GM19193 (cell line): ENCODE measurements around the gene FBLIM1.

ENCODE experiments used
- POLR2A ChIP-seq: IDR thresholded peaks from 4 replicates; pipeline ENCODE4 v1.6.1; 2011; ENCODE audit not compliant: insufficient read depth, insufficient read length; ENCODE audit errors: extremely low read depth

Gene FBLIM1

DNA sequence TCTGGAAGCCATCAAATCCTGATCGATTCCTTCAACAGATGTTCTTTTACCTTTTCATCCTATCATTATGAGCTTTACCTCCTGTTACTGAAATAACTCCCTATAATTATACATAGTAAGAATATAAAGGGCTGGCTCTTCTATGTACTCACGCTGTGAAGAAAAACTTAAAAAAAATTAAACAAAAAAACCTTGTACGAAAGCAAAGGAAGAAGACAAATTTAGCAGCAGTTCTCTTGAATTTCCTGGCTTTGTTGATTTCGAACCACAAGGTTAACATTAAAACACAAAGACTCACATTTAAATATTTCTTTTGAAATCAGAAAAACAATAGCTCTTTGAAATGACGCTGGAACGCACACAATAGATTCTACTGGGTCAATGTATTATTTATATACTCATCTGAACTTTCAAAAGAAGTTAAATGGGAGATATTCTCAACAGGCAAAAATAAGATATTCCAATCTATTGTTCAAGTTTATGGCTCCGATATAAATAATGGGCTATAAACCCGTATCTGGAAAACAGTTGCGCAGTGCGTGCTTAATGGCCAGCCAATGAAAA, 75.3 kb downstream of the FBLIM1 start:
- TF ChIP-seq POLR2A, result no peak

DNA sequence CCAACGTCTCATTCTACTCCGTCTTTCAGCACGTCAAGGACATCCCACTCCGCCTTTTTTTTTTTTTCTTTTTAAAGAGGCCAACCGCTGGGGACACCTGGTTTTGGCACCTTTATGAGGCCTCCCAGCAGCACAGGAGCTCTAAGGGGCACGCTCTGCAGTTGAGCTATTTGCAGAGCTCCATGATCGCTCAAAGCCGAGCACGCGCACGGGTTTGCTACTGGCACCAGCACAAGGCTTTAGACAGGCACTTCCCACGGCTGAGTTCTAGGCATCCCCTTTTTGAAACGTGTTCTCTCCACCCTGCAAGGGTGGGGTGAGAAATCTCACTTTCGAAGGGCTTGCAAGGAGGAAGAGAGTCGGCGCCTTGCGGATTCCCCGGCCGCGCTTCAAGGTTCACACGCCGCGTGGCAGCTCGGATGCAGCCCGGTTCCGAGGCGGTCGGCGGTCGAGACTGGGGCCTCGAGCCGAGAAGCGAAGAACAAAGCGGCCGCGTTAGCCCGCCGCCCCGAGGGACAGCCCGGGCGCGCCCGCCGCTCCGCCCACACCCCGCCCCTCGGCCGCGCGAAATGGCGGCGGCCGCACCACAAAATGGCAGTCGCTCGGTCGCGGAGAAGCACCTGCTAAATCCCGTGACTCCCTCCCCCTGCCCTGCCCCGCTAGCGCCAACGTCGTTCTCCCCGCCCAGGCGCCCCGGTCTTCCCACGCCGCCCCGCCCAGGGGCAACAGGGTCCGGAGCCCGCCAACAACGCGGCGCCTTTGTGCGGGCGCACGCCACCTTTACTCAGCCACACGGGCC, 76.0 kb downstream of the FBLIM1 start:
- TF ChIP-seq POLR2A, result peak; percentile 83

DNA sequence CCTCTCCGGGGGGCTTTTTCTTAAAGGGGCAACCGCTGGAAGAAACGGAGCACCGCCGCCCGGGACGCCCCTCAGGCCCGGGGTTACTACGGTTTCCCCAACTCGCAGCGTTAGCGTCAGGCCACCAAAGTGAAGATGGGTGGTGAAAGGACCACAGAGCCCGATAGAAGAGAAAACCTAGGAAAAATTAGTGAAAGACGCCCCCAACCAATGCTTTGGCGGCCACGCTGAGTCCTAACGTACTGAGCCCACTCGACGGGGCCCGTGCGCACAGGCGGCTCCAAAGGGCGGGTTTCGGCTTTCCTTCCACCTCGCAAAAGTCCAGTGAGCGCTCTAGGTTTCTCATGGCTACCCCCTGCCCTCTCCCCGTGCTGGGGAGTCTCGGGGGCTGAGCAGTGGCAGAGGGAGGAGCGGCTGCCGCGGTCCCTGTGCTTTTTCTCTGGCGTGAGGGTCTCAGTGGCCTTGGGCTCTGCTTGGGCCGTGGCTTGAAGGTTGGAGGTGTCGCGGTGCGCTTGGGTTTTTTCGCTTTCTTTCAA, 76.7 kb downstream of the FBLIM1 start:
- no peak for TF ChIP-seq POLR2A

DNA sequence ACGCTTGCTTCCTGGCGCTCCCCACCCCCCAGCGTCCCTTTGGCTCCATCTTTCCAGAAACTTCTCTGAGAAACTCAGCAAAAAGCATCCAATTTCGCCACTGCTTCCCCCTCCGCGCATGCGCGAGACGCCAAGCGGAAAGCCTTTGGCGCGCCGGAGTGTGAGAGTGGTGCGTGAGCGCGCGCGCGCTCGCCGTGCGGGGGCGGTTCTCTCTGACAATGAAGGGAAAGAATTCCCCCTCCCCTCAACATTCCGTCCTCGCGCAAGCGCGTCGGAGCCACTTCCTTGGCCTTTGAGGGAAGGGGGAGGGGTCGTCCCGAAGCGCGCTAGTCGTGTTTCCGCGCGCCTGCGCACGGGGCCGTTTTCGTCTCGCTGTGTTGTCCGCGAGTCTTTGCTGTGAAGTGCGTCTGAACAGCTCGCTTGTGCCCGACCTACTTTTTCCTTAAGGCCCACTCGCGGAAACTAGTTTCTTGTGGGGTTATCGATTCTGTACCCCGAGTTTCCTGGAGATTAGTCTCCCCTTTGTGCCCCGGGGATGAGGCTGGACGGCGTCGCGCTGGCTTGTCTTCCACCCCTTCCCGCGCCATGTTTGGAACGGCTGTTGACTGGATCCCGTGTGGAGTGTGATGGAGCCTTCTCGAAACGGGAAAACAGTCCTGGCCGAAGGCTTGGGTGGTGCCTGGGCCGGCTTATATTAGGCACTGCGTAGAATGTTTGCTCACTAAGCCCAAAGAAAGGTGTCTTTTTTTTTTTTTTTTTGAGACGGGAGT, 77.3 kb downstream of the FBLIM1 start:
- peak; percentile 67 for TF ChIP-seq POLR2A
